Right lung (tissue), 5 donors: Measurements from ENCODE around the gene CIAO3. TPM values are rescaled to one million over a fixed set of nuclear protein-coding genes. Genes with fewer than 3 reads are reported as not detected.
"Not testable (repeated sequence)": the region's sequence is repeated elsewhere in the genome, so short reads cannot be mapped to it uniquely, and the experiment has no call there.

Experiments
- DNase-seq, 2 donors: peaks; one replicate each; pipeline ENCODE4 v3.0.0-alpha.2; 2013
- polyA plus RNA-seq, 5 donors: library from polyadenylated mRNA; unstranded; fragments of 120-200 nt; gene quantifications; one replicate each; pipeline versions ENCODE4 v1.2.1 to v1.2.3, GENCODE V29; 2013; ENCODE audit warnings: inconsistent platforms in 1 of 5, low replicate concordance in 1 of 5; ENCODE audit not compliant: insufficient read length in 5 of 5, insufficient read depth in 1 of 5

CIAO3 gene
- polyA plus RNA-seq, 5 donors = 16.2 to 25.7 (median 16.8) TPM

DNA sequence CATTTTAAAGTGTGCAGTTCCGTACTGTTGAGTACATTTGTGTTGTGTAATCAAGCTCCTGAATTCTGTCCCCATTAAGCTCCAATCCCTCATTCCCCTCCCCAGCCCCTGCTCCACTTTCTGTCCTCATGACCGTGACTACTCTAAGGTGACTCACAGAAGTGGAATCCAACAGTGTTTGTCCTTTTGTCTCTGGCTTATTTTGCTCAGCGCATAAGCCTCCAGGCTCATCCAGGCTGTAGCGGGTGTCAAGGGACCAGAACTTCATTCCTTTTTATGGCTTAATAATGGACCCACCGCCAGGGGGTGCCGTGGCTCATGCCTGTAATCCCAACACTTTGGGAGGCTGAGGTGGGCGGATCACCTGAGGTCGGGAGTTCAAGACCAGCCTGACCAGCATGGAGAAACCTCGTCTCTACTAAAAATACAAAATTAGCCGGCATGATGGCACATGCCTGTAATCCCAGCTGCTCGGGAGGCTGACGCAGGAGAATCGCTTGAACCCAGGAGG, 28.0 kb downstream of the CIAO3 start:
- DNase-seq = not testable (repeated sequence)

DNA sequence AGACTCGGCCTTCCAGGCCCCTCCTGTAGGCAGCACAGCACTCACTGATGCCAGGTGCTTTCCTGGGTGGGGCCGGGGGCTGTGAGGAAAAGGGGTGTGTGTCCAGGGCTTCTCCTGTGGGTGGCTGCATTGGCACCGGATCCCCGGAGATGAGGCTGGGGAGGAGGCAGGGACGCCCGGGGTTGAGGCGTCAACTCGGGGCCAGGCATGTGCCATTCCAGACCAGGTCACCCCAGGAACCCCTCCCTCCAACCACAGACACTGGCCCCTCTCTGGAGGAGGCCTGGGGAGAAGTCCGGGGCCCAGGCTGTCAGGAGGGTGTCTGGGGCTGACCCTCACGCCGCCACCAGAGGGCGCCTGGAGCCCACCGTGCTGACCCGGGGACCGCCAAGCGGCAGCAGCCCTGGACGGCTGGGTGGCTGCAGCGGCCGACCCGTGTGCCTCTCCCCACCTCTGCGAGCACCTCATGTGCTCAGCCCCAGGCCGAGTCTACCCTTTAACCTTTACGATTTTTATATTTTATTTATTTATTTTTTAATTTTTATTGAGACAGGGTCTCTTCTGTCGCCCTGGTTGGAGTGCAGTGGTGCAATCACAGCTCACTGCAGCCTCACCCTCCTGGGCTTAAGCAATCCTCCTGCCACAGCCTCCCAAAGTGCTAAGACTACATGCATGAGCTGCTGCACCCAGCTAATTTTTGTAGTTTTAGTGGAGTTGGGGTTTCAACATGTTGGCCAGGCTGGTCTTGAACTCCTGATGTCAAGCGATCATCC, 29.1 kb downstream of the CIAO3 start:
- DNase-seq = peak; percentile 48 to 55

DNA sequence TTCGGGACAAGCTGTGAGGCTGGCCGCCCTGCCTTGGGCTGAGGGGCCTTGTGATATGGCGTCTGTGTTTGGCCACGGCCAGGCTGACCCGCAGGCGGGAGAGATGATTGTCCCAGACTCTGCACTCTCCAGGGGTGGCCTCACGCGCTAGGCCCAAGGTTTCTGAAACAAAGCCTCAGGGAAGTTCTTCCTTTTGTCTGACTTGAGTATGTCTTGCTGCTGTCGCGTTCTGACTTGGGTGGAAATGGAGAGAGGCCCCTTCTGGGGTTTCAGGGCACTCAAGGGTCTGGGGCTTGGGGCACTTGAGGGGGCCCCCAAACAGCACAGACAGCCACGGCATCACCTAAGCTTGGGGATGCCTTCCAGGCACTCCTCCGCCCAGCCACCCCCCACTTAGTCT, 29.7 kb downstream of the CIAO3 start:
- DNase-seq = no peak

GRCh38 chr16:710500-711075, 30.2 kb downstream of the CIAO3 start:
- DNase-seq = no peak

DNA sequence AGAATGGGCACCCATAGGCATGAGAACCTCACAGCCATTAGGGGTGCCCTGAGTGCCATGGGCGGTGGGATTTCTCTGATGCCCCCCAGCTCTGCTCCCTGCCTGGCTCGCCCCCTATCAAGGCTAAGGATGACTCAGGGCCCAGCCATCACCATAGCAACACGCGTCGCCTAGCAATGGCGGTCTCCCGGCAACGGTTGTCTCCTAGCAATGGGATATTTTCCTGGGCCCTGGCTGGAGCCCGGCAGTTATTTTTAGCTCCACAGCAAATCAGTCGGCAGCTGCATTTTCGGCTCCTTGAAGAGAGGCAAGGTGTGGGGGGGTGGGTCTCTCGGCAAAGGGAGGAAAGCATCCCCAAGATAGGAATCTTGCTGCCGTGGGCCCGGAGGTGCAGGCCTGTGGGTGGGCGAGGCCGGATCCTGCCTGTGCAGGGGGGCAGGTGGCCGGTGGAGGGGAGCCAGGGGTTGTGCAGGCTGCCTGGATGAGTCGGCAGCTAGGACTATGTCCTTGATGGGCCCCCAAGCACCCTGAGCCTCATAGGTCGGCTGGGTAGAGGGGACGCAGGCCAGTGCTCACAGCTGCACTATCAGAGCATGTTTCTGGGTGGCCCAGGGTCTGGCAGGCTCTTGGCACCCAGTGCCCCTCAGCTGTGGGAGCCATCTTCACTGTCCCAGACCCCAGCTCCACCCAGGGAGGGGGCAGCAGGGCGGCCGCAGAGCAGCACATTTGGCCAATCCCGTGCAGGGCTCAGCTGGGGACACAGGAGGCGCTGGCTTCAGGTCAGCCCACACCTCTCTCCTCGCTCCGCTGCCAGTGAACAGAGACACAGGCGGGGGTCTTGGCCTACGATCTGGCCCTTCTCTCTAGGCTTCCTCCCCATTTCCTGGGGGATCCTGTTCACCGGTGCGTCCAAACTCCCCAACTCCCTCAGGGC, 31.0 kb downstream of the CIAO3 start:
- no peak for DNase-seq

DNA sequence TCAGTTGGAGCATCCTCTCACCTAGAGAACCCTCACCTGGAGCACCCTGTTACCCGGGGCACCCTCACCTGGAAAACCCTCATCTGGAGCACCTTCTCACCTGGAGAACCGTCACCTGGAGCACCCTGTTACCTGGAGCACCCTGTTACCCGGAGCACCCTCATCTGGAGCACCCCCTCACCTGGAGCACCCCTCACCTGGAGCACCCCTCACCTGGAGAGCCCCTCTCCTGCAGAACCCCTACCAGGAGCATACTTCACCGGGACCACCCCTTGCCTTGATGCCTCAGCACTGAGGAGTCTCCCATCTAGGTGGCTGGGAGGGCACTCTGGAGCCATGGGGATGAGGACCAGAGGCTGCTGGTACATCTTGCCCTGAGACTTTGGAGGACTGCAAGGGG, 31.8 kb downstream of the CIAO3 start:
- no peak for DNase-seq

GRCh38 chr16:708019-708418, 32.8 kb downstream of the CIAO3 start:
- DNase-seq = no peak

DNA sequence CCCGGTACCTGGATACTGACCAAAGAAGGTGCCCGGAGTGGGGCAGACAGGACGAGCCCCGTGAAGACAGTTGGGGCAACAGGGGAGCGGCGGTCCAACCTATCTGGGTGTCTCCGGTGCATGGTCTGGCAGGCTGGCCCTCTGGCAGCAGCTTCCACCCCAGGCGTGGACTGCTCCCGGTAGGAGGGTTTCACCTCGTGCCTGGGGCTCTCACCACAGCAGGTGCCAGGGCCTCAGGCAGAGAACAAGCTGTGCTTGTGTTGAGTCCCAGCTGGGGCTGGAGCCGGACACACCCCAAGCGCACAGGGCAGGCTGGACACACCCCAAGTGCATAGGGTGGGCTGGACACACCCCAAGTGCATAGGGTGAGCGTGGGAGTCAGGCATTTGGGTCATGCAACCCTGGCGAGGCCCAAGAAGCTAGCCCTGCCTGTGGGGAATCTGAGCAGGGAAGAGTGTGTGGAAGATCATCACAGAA, 33.7 kb downstream of the CIAO3 start:
- no peak for DNase-seq

- DNase-seq = no peak
Observed at GRCh38 chr16:706189-707061, 34.4 kb downstream of the CIAO3 start.

DNA sequence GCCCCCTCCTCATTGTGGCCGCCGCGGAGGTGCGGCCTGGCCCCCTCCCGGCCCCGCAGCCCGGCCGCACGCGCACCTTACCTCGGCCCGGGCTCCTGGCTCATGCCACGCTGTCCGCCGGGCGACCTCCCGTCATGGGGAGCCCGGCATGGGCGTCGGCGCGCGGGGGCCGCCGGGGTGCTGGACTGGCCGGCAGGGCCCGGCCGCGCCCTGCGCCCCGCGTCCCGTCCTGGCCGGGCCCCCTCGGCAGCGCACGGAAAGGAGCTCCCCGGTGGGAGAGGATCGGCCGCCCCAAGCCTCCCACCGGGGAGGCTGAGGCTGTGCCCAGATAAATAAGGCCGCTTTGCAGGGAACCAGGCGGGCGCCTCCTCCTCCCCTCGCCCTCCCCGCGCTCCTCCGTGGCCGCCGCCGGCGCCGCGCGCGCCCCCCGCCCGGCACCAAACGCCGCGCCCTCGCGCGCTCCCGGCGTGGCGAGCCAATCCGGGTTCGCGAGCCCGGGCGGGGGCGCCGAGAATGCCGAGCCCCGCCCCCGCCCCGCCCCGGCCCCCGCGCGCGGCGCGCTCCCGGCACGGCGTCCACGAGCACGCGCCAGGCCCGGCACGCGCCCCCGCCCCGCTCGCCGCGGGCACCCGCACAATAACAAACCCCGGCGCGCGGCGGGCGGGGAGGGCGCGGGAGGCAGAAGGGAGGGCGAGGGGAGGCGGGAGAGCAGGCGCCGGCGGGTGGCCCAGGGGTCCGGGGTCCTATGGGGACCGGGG, 35.2 kb downstream of the CIAO3 start, which contains the start of gene FBXL16:
FBXL16 (minus strand) TSS at position 371 of the 758 bp plus-strand sequence. CDS start 8,396 bp downstream, outside the sequence.
- DNase-seq = no peak

- DNase-seq = no peak
Observed at GRCh38 chr16:704552-705380, 36.0 kb downstream of the CIAO3 start.

DNA sequence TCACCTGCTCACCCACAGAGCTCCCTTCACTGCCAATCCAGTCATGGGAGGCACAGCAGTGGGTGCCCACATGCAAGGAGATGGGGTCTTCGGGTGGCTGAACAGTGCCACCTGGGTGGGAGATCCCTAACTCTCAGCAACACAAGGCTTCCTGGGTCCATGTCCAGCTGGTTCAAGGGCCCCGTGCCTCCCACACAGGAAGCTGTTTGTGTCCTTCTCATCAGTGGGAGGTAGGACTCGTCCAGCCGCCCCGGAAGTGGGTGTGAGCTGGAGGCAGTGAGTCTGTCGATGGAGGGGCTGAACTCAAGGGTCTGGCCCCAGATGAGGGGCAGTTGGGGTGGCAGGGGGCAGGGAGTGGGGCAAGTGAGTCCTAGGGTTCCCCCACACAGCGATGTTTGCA, 36.8 kb downstream of the CIAO3 start:
- DNase-seq = no peak

GRCh38 chr16:703406-703805, 37.4 kb downstream of the CIAO3 start:
- DNase-seq = no peak

DNA sequence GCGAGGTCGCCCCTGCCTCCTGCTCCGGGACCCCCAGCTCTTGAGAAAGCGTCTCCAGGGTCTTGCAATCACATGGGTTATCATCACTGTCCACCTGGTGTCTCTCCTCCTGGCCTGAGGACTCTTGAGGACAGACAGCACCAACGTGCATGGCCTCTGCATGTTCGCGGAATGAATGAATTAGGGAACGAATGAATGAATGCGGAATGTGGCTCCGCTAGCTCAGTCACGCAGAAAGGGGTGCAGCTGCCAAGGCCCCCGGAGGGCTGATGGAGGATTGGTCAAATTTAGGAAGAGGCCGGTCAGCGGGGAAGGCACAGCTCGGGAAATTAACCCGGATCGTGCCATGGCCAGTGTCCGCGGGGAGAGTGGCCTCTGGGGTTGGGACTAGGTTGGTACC, 38.5 kb downstream of the CIAO3 start:
- DNase-seq = no peak

DNA sequence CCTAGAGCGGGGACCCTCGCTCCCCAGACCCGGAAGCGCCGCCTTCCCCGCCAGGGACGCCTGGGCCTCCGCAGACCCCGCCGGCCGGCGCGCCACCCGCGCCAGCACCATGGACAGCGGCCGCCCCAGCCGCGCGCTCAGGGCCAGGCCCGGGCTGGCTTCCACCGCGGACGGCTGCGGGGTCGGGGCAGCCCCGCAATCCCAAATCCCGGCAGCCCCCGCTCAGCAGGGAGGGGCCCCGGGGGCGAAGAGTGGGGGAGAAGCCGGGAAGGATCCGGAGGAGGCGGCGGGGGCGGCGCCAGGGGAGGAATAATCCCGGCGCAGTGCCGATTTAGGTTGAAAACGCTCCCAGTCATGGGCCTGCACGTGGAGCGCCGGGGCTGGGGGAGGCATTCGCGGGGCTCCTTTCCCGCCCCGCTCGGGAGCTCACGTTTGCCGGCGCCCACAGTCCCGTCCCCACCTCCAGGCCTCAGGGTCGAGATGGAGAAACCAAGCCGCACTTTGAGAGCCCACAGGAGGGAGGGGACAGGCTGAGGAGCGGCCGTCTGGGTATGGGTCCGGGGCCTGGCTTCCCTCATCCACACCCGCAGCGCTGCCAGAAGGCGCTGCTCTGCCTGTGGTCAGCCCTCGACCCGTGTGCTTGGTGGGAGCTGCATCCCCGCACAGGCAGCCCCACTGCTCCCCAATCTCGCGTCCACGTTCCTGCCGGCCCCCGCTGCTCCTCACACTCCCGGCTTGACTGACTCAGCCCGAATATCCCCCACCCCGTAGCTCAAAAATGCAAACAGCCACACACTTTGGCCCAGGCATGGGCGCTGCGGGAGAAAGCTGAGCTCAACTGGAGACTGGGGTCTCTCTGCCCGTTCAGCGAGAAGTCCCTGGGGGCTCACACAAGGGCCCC, 39.9 kb downstream of the CIAO3 start:
- no peak for DNase-seq

DNA sequence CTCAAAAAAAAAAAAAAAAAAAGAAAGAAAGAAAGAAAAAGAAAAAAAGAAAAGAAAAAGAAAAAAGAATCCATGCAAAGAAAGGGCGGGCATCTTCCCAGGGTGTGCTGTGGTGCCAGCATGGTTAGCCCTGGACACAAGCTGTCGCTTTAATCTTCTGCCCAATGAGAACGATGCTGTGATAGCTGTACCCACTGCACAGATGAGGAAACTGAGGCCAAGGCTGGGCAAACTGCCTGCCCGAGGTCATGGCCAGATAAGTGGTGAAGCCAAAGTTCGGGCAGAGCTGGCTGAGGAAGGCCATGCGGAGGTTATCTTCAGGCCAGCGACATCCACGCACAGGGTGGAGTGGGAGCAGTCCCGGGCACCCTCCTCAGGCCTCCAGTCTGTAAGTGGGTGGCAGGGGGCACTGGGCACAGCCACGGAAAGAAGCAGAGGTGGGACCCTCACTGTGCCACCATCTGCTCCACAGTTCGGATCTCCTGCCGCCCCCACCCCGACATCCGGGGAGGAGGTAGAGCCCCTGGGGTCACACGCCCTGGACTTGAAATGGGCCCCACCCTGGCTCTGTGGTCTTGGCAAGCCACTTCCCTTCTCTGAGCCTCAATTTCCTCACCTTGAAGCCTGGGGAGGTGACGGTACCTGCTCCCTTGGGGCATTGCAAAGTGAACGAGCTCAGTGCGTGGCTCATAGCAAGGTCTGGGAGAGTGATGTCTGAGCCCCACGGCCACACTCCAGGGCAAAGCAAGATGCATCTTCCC, 41.7 kb downstream of the CIAO3 start:
- DNase-seq = no peak

DNA sequence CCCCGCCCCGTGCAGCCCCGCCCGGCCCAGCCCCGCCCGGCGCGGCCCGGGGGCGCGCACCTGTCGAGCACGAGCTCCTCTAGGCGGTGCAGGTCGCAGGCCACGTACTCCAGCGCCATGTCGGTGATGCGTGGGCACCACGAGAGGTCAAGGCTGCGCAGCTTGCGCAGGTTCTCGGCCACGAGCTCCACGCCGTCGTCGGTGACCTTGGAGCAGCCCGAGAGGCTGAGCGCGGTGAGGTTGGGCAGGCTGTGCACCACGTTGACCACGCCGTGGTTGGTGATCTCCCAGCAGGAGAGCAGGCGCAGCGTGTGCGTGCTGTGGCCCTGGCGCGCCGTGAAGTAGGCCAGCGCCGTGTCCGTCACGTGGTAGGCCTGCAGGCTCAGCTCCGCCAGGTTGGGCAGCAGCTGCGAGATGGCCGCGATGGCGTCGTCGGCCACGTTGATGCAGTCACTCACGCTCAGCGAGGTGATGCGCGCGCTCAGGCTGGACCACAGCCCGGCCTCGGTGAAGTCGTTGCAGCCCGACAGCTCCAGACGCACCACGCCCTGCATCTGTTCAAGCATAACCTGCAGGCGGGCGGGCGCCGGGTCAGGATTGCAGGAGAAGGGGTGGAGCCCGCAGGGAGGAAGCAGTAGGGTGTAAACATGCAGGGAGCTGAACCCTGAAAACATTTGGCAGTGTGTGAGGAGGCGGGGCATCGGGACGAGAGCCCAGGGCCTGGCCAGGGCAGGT, 45.3 kb downstream of the CIAO3 start:
- DNase-seq = no peak
